ENCODE measurements around the gene NFATC2.

DNA sequence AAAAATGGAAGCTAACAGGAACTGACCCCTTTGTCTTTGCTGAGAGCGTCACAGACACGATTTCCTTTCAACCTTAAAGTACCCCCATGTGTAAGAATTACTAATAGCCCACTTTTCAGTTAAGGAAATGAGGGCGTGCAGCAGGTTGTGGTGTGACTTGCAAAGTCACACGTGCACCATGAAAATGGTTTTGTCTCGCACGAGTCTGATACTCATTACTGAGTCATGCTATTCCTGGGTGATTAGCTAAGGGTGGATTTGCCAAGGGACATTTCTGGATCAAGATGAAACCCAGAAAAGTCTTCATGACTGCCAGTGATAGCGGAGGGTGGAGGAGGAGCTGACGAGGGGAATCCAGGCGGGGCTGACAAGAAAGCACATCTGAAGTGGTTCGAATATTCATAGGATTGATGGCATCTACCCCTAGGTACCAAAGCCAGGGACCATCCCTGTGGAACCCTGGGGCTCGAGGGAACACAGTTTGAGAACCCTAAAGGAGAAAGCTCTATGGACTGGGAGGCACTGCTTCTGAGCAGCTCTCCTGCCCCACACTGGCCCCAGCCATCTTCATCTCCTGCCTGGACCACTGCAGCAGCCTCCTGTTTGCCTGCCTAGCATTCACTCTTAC is 12.1 kb upstream of the NFATC2 start:
- TF ChIP-seq NRF1 (IDR thresholded peaks at IDR 0.05; ENCODE audit: low read depth, low read length) = no peak
- no peak for TF ChIP-seq SP2 (IDR thresholded peaks at IDR 0.05; ENCODE audit: low read length)
- TF ChIP-seq SIN3A (conservative IDR thresholded peaks at IDR 0.05 in 1 of 2, IDR thresholded peaks at IDR 0.05 in 1 of 2; ENCODE audit: low read depth in 1 of 2, low read length in 2 of 2) = no peak
- TF ChIP-seq HDAC2 (IDR thresholded peaks at IDR 0.05; ENCODE audit: borderline replicate concordance in 1 of 2, low read depth in 2 of 2, low read length in 2 of 2) = no peak
- TF ChIP-seq, protein P1, sequence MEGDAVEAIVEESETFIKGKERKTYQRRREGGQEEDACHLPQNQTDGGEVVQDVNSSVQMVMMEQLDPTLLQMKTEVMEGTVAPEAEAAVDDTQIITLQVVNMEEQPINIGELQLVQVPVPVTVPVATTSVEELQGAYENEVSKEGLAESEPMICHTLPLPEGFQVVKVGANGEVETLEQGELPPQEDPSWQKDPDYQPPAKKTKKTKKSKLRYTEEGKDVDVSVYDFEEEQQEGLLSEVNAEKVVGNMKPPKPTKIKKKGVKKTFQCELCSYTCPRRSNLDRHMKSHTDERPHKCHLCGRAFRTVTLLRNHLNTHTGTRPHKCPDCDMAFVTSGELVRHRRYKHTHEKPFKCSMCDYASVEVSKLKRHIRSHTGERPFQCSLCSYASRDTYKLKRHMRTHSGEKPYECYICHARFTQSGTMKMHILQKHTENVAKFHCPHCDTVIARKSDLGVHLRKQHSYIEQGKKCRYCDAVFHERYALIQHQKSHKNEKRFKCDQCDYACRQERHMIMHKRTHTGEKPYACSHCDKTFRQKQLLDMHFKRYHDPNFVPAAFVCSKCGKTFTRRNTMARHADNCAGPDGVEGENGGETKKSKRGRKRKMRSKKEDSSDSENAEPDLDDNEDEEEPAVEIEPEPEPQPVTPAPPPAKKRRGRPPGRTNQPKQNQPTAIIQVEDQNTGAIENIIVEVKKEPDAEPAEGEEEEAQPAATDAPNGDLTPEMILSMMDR (IDR thresholded peaks at IDR 0.05; ENCODE audit: control extremely low read depth in 1 of 3, insufficient read depth in 1 of 3, low read depth in 1 of 3, low read length in 3 of 3) = no peak
- TF ChIP-seq BCL11A (IDR thresholded peaks at IDR 0.05; ENCODE audit: low read depth in 2 of 2, low read length in 2 of 2) = no peak
